ENCODE results near the gene CTDSP2.

GRCh38 chr12:57887631-57888408 is 41.3 kb upstream of the CTDSP2 start:
- TF ChIP-seq, protein P1, sequence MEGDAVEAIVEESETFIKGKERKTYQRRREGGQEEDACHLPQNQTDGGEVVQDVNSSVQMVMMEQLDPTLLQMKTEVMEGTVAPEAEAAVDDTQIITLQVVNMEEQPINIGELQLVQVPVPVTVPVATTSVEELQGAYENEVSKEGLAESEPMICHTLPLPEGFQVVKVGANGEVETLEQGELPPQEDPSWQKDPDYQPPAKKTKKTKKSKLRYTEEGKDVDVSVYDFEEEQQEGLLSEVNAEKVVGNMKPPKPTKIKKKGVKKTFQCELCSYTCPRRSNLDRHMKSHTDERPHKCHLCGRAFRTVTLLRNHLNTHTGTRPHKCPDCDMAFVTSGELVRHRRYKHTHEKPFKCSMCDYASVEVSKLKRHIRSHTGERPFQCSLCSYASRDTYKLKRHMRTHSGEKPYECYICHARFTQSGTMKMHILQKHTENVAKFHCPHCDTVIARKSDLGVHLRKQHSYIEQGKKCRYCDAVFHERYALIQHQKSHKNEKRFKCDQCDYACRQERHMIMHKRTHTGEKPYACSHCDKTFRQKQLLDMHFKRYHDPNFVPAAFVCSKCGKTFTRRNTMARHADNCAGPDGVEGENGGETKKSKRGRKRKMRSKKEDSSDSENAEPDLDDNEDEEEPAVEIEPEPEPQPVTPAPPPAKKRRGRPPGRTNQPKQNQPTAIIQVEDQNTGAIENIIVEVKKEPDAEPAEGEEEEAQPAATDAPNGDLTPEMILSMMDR (IDR thresholded peaks at IDR 0.05; ENCODE audit: insufficient read depth, low read length, poor library complexity, severe bottlenecking) = no peak
- no peak for TF ChIP-seq EZH2phosphoT487 (conservative IDR thresholded peaks at IDR 0.05; ENCODE audit: low read length)

All from SU-DHL-6 (cell line).